ENCODE data around the gene CCDC82. TPM values are rescaled to one million over a fixed set of nuclear protein-coding genes. Genes with fewer than 3 reads are reported as not detected.

Gene CCDC82
- total RNA-seq, 2 experiments from 2014 or later = 22.2 to 43.6 TPM

- Histone ChIP-seq H3K9me2 (ENCODE audit: insufficient read depth, low read length) (no peaks in the 10 kb centered on the region), H3K9me3 (ENCODE audit: low read length) (no peaks in the 10 kb centered on the region), H3K27ac (ENCODE audit: low read depth, low read length, poor library complexity, severe bottlenecking) (no peak overlapping the region), H3K4me1 (ENCODE audit: insufficient read depth, low read length, poor library complexity, severe bottlenecking) (peaks cover 13% of the 10 kb centered on the region), H3K79me2 (ENCODE audit: insufficient read depth, low read depth, low read length) (no peaks in the 10 kb centered on the region), H2AFZ (ENCODE audit: low read length) (no peak overlapping the region), H3K4me2 (ENCODE audit: low read length) (no peak overlapping the region), H3K4me3 (ENCODE audit: low read depth, low read length, poor library complexity, severe bottlenecking) (no peak overlapping the region), H3K36me3 (ENCODE audit: insufficient read depth, low read length) (no peaks in the 10 kb centered on the region), H4K20me1 (ENCODE audit: insufficient read depth, low read length) (no peaks in the 10 kb centered on the region)
- BruUV-seq (replicated peaks) = no TSS peak
- ChIA-PET POLR2A (interaction anchor here (1.0 to 1.6 kb wide), 3 partner anchors 13 to 54 kb away, joined by 3 to 4 read pairs (median 4); partner anchors contain the start of genes CCDC82 and JRKL), CTCF (ENCODE audit: unreplicated experiment) (no interaction called here)
- no peak for DNase-seq (ENCODE audit: low spot score)
- intact Hi-C loops (cut with micrococcal nuclease; ENCODE audit: unreplicated experiment) = no loop called here
- TF ChIP-seq CTCF (conservative IDR thresholded peaks at IDR 0.05; ENCODE audit: low read length) (no peak), EZH2phosphoT487 (IDR thresholded peaks at IDR 0.05; ENCODE audit: borderline replicate concordance, low read depth, low read length) (no peak)
Observed at GRCh38 chr11:96335388-96335787, 54.3 kb downstream of the CCDC82 start.

- intact Hi-C loops (cut with micrococcal nuclease; ENCODE audit: unreplicated experiment) = no loop called here
- Histone ChIP-seq H3K9me2 (ENCODE audit: insufficient read depth, low read length) (no peaks in the 10 kb centered on the region), H3K4me2 (ENCODE audit: low read length) (no peak overlapping the region), H3K4me3 (ENCODE audit: low read depth, low read length, poor library complexity, severe bottlenecking) (no peak overlapping the region), H3K9me3 (ENCODE audit: low read length) (no peaks in the 10 kb centered on the region), H4K20me1 (ENCODE audit: insufficient read depth, low read length) (no peaks in the 10 kb centered on the region), H3K79me2 (ENCODE audit: insufficient read depth, low read depth, low read length) (no peaks in the 10 kb centered on the region), H2AFZ (ENCODE audit: low read length) (no peak overlapping the region), H3K27ac (ENCODE audit: low read depth, low read length, poor library complexity, severe bottlenecking) (no peak overlapping the region), H3K36me3 (ENCODE audit: insufficient read depth, low read length) (no peaks in the 10 kb centered on the region), H3K4me1 (ENCODE audit: insufficient read depth, low read length, poor library complexity, severe bottlenecking) (peaks cover 6% of the 10 kb centered on the region)
- no peak for DNase-seq (ENCODE audit: low spot score)
- CTCF ChIA-PET (ENCODE audit: unreplicated experiment) = interaction anchor here (0.9 kb wide), 1 partner anchor 9 kb away, joined by 4 read pairs; the partner anchor contains the start of gene MAML2
- POLR2A ChIA-PET = interaction anchor here (0.7 kb wide), 2 partner anchors 22 to 313 kb away, joined by 3 read pairs; no protein-coding TSS in a partner anchor
- TF ChIP-seq CTCF (conservative IDR thresholded peaks at IDR 0.05; ENCODE audit: low read length) (no peak), EZH2phosphoT487 (IDR thresholded peaks at IDR 0.05; ENCODE audit: borderline replicate concordance, low read depth, low read length) (no peak)
- no TSS peak for BruUV-seq (replicated peaks)
Observed at GRCh38 chr11:96334219-96334618, 55.5 kb downstream of the CCDC82 start.

- no TSS peak for BruUV-seq (replicated peaks)
Observed at GRCh38 chr11:96333191-96333719, 56.5 kb downstream of the CCDC82 start.

More at GRCh38 chr11:96333191-96333719, 56.5 kb downstream of the CCDC82 start:
- H3K36me3 ChIP-seq (ENCODE audit: insufficient read depth, low read length) = no peaks in the 10 kb centered on the region
- no peaks in the 10 kb centered on the region for H3K9me2 ChIP-seq (ENCODE audit: insufficient read depth, low read length)
- ChIA-PET POLR2A (no interaction called here), CTCF (ENCODE audit: unreplicated experiment) (no interaction called here)
- H4K20me1 ChIP-seq (ENCODE audit: insufficient read depth, low read length) = no peaks in the 10 kb centered on the region
- TF ChIP-seq CTCF (conservative IDR thresholded peaks at IDR 0.05; ENCODE audit: low read length) = no peak
- no peak for TF ChIP-seq EZH2phosphoT487 (IDR thresholded peaks at IDR 0.05; ENCODE audit: borderline replicate concordance, low read depth, low read length)
- H3K79me2 ChIP-seq (ENCODE audit: insufficient read depth, low read depth, low read length) = no peaks in the 10 kb centered on the region
- no peak for DNase-seq (ENCODE audit: low spot score)
- no peaks in the 10 kb centered on the region for H3K4me1 ChIP-seq (ENCODE audit: insufficient read depth, low read length, poor library complexity, severe bottlenecking)
- no peak overlapping the region for H2AFZ ChIP-seq (ENCODE audit: low read length)
- H3K27ac ChIP-seq (ENCODE audit: low read depth, low read length, poor library complexity, severe bottlenecking) = no peak overlapping the region
- no peaks in the 10 kb centered on the region for H3K9me3 ChIP-seq (ENCODE audit: low read length)
- no peak overlapping the region for H3K4me3 ChIP-seq (ENCODE audit: low read depth, low read length, poor library complexity, severe bottlenecking)
- H3K4me2 ChIP-seq (ENCODE audit: low read length) = no peak overlapping the region
- intact Hi-C loops (cut with micrococcal nuclease; ENCODE audit: unreplicated experiment) = no loop called here
